Ectodermal cell (in vitro differentiated cells): ENCODE results near the gene PRCP.
"Not testable (repeated sequence)": the region's sequence is repeated elsewhere in the genome, so short reads cannot be mapped to it uniquely, and the experiment has no call there.

Source experiments
- H3K27ac ChIP-seq: 2 replicates; pipeline ENCODE4 v1.7.0; 2013; ENCODE audit warnings: mild to moderate bottlenecking, low read depth, low read length; ENCODE audit not compliant: insufficient read depth, poor library complexity, severe bottlenecking
- H3K27me3 ChIP-seq: 2 replicates; pipeline ENCODE4 v1.7.0; 2013; ENCODE audit warnings: mild to moderate bottlenecking, low read length; ENCODE audit not compliant: insufficient read depth, control insufficient read depth, poor library complexity, severe bottlenecking
- H3K36me3 ChIP-seq: one replicate; pipeline ENCODE4 v1.7.0; 2013; ENCODE audit warnings: low read length; ENCODE audit not compliant: control insufficient read depth, insufficient read depth
- H3K4me1 ChIP-seq: one replicate; pipeline ENCODE4 v1.7.0; 2013; ENCODE audit warnings: low read length; ENCODE audit not compliant: control insufficient read depth, insufficient read depth
- H3K4me3 ChIP-seq: 2 replicates; pipeline ENCODE4 v1.7.0; 2013; ENCODE audit warnings: low read depth, low read length, control low read depth; ENCODE audit not compliant: insufficient read depth
- H3K9me3 ChIP-seq: 2 replicates; pipeline ENCODE4 v1.7.0; 2013; ENCODE audit warnings: mild to moderate bottlenecking, low read length, moderate library complexity; ENCODE audit not compliant: control insufficient read depth
- WGBS, 2 experiments: methylation state at CpG; one replicate each; pipeline ENCODE4 v1.1.7; 2013; ENCODE audit warnings: missing lambda C conversion rate in 2 of 2; 5-methylcytosine and 5-hydroxymethylcytosine counted together

Gene PRCP

GRCh38 chr11:82932564-82932963 is 32.3 kb upstream of the PRCP start:
- Histone ChIP-seq H3K36me3 (peaks cover 11% of the 10 kb centered on the region), H3K9me3 (no peaks in the 10 kb centered on the region), H3K4me1 (no peaks in the 10 kb centered on the region), H3K27me3 (no peaks in the 10 kb centered on the region), H3K4me3 (no peak overlapping the region), H3K27ac (no peak overlapping the region)
- WGBS, 2 experiments, result 67% methylated on average over 1 of the region's 1 CpG; no CpG with 5 or more reads in 1 of the 2 experiments

GRCh38 chr11:82930734-82931133 is 30.5 kb upstream of the PRCP start:
- Histone ChIP-seq H3K9me3 (no peaks in the 10 kb centered on the region), H3K36me3 (peaks cover 11% of the 10 kb centered on the region), H3K27ac (no peak overlapping the region), H3K4me3 (no peak overlapping the region), H3K27me3 (no peaks in the 10 kb centered on the region), H3K4me1 (no peaks in the 10 kb centered on the region)
- WGBS, 2 experiments, result 91 to 94% methylated on average over 2 of the region's 2 CpGs

- Histone ChIP-seq H3K4me3 (no peak overlapping the region), H3K27ac (no peak overlapping the region), H3K4me1 (no peaks in the 10 kb centered on the region), H3K9me3 (no peaks in the 10 kb centered on the region), H3K27me3 (no peaks in the 10 kb centered on the region), H3K36me3 (peaks cover 10% of the 10 kb centered on the region)
- WGBS, 2 experiments, result 80% methylated on average over 1 of the region's 3 CpGs; no CpG with 5 or more reads in 1 of the 2 experiments
Measured at GRCh38 chr11:82930229-82930628, 30.0 kb upstream of the PRCP start.

- H3K27me3 ChIP-seq, result no peaks in the 10 kb centered on the region
- H3K4me1 ChIP-seq, result no peaks in the 10 kb centered on the region
- H3K4me3 ChIP-seq, result no peak overlapping the region
- 94 to 97% methylated on average over 8 to 9 of the region's 10 CpGs for WGBS, 2 experiments
- no peak overlapping the region for H3K27ac ChIP-seq
- H3K36me3 ChIP-seq, result peaks cover 7% of the 10 kb centered on the region
- H3K9me3 ChIP-seq, result no peaks in the 10 kb centered on the region
Measured at GRCh38 chr11:82929121-82929520, 28.9 kb upstream of the PRCP start.

GRCh38 chr11:82927264-82927880 is 27.1 kb upstream of the PRCP start:
- Histone ChIP-seq H3K36me3 (peaks cover 5% of the 10 kb centered on the region), H3K9me3 (no peaks in the 10 kb centered on the region), H3K27ac (no peak overlapping the region), H3K4me3 (no peak overlapping the region), H3K27me3 (no peaks in the 10 kb centered on the region), H3K4me1 (no peaks in the 10 kb centered on the region)

GRCh38 chr11:82924522-82925224 is 24.4 kb upstream of the PRCP start:
- WGBS, 2 experiments, result 92 to 95% methylated on average over 4 to 5 of the region's 5 CpGs
- no peak overlapping the region for H3K27ac ChIP-seq
- no peaks in the 10 kb centered on the region for H3K27me3 ChIP-seq
- no peaks in the 10 kb centered on the region for H3K9me3 ChIP-seq
- H3K4me1 ChIP-seq, result no peaks in the 10 kb centered on the region
- H3K36me3 ChIP-seq, result no peaks in the 10 kb centered on the region
- no peak overlapping the region for H3K4me3 ChIP-seq

GRCh38 chr11:82922396-82923173 is 22.4 kb upstream of the PRCP start:
- H3K4me3 ChIP-seq, H3K36me3 ChIP-seq, H3K4me1 ChIP-seq, H3K27ac ChIP-seq, H3K9me3 ChIP-seq, H3K27me3 ChIP-seq: not testable (repeated sequence)
- WGBS, 2 experiments, result 90 to 97% methylated on average over 8 of the region's 8 CpGs

- not testable (repeated sequence) for H3K36me3 ChIP-seq, H3K9me3 ChIP-seq, H3K4me3 ChIP-seq, H3K4me1 ChIP-seq, H3K27ac ChIP-seq, H3K27me3 ChIP-seq
- WGBS, 2 experiments, result 82 to 95% methylated on average over 2 to 3 of the region's 3 CpGs
Measured at GRCh38 chr11:82920227-82920626, 20.0 kb upstream of the PRCP start.

GRCh38 chr11:82919786-82920185 is 19.6 kb upstream of the PRCP start:
- WGBS, 2 experiments, result 88 to 94% methylated on average over 10 of the region's 10 CpGs
- H3K27me3 ChIP-seq, H3K9me3 ChIP-seq, H3K4me3 ChIP-seq, H3K4me1 ChIP-seq, H3K27ac ChIP-seq, H3K36me3 ChIP-seq: not testable (repeated sequence)

GRCh38 chr11:82909015-82909640 is 8.9 kb upstream of the PRCP start:
- Histone ChIP-seq H3K36me3 (peaks cover 8% of the 10 kb centered on the region), H3K4me3 (no peak overlapping the region), H3K9me3 (no peaks in the 10 kb centered on the region), H3K4me1 (no peaks in the 10 kb centered on the region), H3K27ac (no peak overlapping the region), H3K27me3 (no peaks in the 10 kb centered on the region)
- WGBS, 2 experiments, result 76 to 78% methylated on average over 7 of the region's 7 CpGs
